GM12878 (cell line): ENCODE data around the gene SYNDIG1. TPM values are rescaled to one million over a fixed set of nuclear protein-coding genes. Genes with fewer than 3 reads are reported as not detected.

Experiments used
- ATAC-seq: fragments of 200-7000 bp; cut with Tn5 transposase; 3 replicates; pipeline ENCODE4 v1.9.1; 2020; ENCODE audit warnings: mild to moderate bottlenecking, moderate library complexity
- BruUV-seq: library from RNA; stranded (reverse); fragments of 400-500 nt; replicated peaks from 2 replicates; lab custom pipeline; 2021; lab: Mats Ljungman, UMichigan
- CTCF ChIA-PET: fragments of 300-600 bp; sonication (Branson Sonifier 250); formaldehyde crosslinking; extraction: SDS; loops from one replicate; lab custom pipeline; 2021; ENCODE audit warnings: inconsistent platforms; lab: Yijun Ruan, JAX
- POLR2A ChIA-PET: fragments of 350-600 bp; formaldehyde crosslinking; extraction: SDS; loops from one replicate; lab custom pipeline; 2021; ENCODE audit warnings: inconsistent platforms; lab: Charles Lee
- RAD21 ChIA-PET: fragments of 300-600 bp; sonication (Branson Sonifier 250); formaldehyde crosslinking; loops from one replicate; lab custom pipeline; 2023; ENCODE audit warnings: antibody characterized with exemption; ENCODE audit not compliant: unreplicated experiment; lab: Charles Lee
- SMC1A ChIA-PET: fragments of 300-600 bp; sonication (Branson Sonifier 250); formaldehyde crosslinking; loops from one replicate; lab custom pipeline; 2023; ENCODE audit not compliant: unreplicated experiment, uncharacterized antibody; lab: Charles Lee
- DNase-seq: peaks from one replicate; pipeline ENCODE4 v3.0.0-alpha.2; 2011; ENCODE audit warnings: low read depth, low spot score
- FAIRE-seq: peaks from 3 replicates; lab custom pipeline; 2011; peaks lifted over from hg19 to GRCh38; lab: Jason Lieb, UNC
- H2AFZ ChIP-seq: 2 replicates; pipeline ENCODE4 v1.6.0; 2011; ENCODE audit warnings: low read depth, low read length, control low read depth; ENCODE audit not compliant: control insufficient read depth
- H3K27ac ChIP-seq: 2 replicates; pipeline ENCODE4 v1.5.1; 2011; ENCODE audit warnings: control low read depth; ENCODE audit not compliant: control insufficient read depth, insufficient read depth
- H3K27me3 ChIP-seq, 2 experiments: replicated peaks in 1 of 2; 2 replicates each; pipeline versions ENCODE4 v1.6.0 to v1.6.1; 2011; ENCODE audit warnings: low read length in 1 of 2; ENCODE audit not compliant: control insufficient read depth in 2 of 2, insufficient read depth in 2 of 2
- H3K36me3 ChIP-seq, 2 experiments: 2 replicates each; pipeline ENCODE4 v1.5.1; 2011; ENCODE audit warnings: low read length in 1 of 2; ENCODE audit not compliant: control insufficient read depth in 2 of 2, insufficient read depth in 2 of 2
- H3K4me1 ChIP-seq: 2 replicates; pipeline ENCODE4 v1.6.1; 2011; ENCODE audit warnings: mild to moderate bottlenecking, low read length, moderate library complexity, mixed read lengths; ENCODE audit not compliant: control insufficient read depth, insufficient read depth
- H3K4me2 ChIP-seq: 2 replicates; pipeline ENCODE4 v1.6.0; 2011; ENCODE audit warnings: control low read depth; ENCODE audit not compliant: control insufficient read depth, insufficient read depth
- H3K4me3 ChIP-seq: fragments of 200-600 bp; sonication (generic); 2 replicates; pipeline ENCODE4 v1.5.1; 2016
- H3K79me2 ChIP-seq: 2 replicates; pipeline ENCODE4 v1.6.0; 2011; ENCODE audit warnings: low read length; ENCODE audit not compliant: control insufficient read depth, insufficient read depth
- H3K9ac ChIP-seq: 2 replicates; pipeline ENCODE4 v1.8.0; 2011; ENCODE audit warnings: low read length, control low read depth, mixed read lengths; ENCODE audit not compliant: control insufficient read depth, insufficient read depth
- H3K9me3 ChIP-seq: replicated peaks from 3 replicates; pipeline ENCODE4 v1.5.1; 2011; ENCODE audit warnings: mild to moderate bottlenecking, low read length; ENCODE audit not compliant: control insufficient read depth, insufficient read depth
- H4K20me1 ChIP-seq: 2 replicates; pipeline ENCODE4 v1.6.0; 2011; ENCODE audit not compliant: control insufficient read depth, insufficient read depth
- NFYB ChIP-seq: IDR thresholded peaks from 2 replicates; pipeline ENCODE4 v1.6.1; 2011; ENCODE audit warnings: low read depth, mild to moderate bottlenecking, low read length, improper control_type of control experiment, moderate library complexity; ENCODE audit not compliant: insufficient read depth
- PML ChIP-seq: IDR thresholded peaks from 2 replicates; pipeline ENCODE4 v1.6.1; 2012; ENCODE audit warnings: low read length, inconsistent platforms
- RAD21 ChIP-seq: IDR thresholded peaks from 2 replicates; pipeline ENCODE4 v1.6.1; 2011; ENCODE audit warnings: mild to moderate bottlenecking, low read depth, low read length, moderate library complexity; ENCODE audit not compliant: insufficient read depth
- TCF3 ChIP-seq: IDR thresholded peaks from 2 replicates; pipeline ENCODE4 v1.6.1; 2012; ENCODE audit warnings: low read depth, mild to moderate bottlenecking, low read length, borderline replicate concordance; ENCODE audit not compliant: insufficient read depth
- YBX1 ChIP-seq: fragments of 450-650 bp; IDR thresholded peaks from 2 replicates; pipeline ENCODE4 v1.6.1; 2016; ENCODE audit warnings: antibody characterized with exemption
- WGBS: methylation state at CpG from one replicate; pipeline ENCODE4 v1.1.6; 2016; ENCODE audit warnings: low lambda C conversion rate; ENCODE audit not compliant: insufficient replicate concordance, insufficient coverage; ENCODE audit errors: missing lambda C conversion rate; 5-methylcytosine and 5-hydroxymethylcytosine counted together
- in situ Hi-C: fragments of 300-500 bp; cut with MboI; formaldehyde crosslinking; loops from 9 replicates; pipeline ENCODE4 v1.14.3; 2018; ENCODE audit warnings: mixed read lengths
- intact Hi-C: fragments of 100-400 bp; cut with micrococcal nuclease; formaldehyde crosslinking; loops from one replicate; pipeline ENCODE4 v1.14.2; 2022; ENCODE audit not compliant: unreplicated experiment
- polyA plus RNA-seq, 11 experiments: library from polyadenylated mRNA; depleted of rRNA in 4 of 11; unstranded in 6 of 11; stranded (reverse) in 5 of 11; fragments of >200 nt; fragmentation: Nextera tagmentation in 4 of 11; fragmentation: Illumina TruSeq in 1 of 11; extraction: Ambion mirVana in 4 of 11; extraction: Trizol in 1 of 11; gene quantifications; 1 replicate in 1 of 11; 2 replicates in 10 of 11; pipeline versions ENCODE4 v1.2.1 to v1.2.3, GENCODE V29; 2011 to 2016; ENCODE audit warnings: inconsistent platforms in 2 of 11, missing spikeins in 2 of 11, low read depth in 1 of 11
- total RNA-seq, 4 experiments: library from RNA; depleted of rRNA in 3 of 4; stranded (reverse); fragments of >200 nt in 3 of 4; fragmentation: Illumina TruSeq in 1 of 4; extraction: Trizol in 1 of 4; gene quantifications; 2 replicates each; pipeline versions ENCODE4 v1.2.1 to v1.2.3, GENCODE V29; 2013 to 2021
- TF ChIP-seq, protein P1 (sequence below): IDR thresholded peaks from 2 replicates; pipeline ENCODE4 v1.6.1; 2012; ENCODE audit warnings: low read depth, low read length, improper control_type of control experiment

The SYNDIG1 gene
- total and polyA plus RNA-seq, 10 of the 15 experiments (the other 5 are each of a cell fraction or from before 2014, with no cell fraction given): not detected

DNA sequence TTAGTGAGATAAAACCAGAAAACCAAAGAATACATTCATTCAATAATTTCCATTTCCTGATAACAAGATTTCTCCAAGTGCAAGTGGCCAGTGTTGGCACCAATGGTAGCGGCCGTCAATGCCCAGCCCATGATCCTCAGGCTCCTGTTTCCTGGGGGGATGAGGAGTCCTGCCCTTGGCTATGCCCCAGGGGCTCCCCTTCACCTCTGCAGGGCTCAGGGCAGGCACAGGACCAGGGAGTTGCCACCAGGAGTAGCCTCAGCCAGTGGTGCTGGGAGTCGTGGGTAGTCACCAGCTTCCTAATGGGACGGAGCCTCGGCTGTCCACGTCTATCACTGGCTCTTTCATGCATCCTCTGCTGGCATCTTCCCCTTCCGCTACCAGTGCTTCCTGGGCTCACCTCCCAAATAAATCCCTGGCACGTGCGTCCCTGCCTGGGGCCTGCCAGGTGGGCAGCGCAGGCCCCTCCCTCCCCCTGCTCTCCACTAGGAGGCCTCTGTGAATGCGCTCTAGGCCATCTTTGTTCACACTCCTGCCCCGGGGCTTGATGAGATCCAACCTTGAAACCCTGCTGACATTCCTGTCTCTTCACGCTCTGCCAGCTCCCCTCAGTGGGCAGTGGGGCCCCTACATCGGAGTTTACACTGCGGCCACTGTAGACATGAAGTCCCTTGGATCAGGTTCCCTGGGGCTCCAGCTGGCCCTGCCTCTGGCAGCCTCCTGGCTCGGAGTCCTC lies 215.7 kb downstream of the SYNDIG1 start:
- BruUV-seq: no TSS peak
- no peaks in the 10 kb centered on the region for H3K36me3 ChIP-seq
- FAIRE-seq: no peak
- RAD21 ChIA-PET: no interaction called here
- no peaks in the 10 kb centered on the region for H3K79me2 ChIP-seq
- no peak for ATAC-seq
- no peak overlapping the region for H2AFZ ChIP-seq
- in situ Hi-C loops (no loop called here), intact Hi-C loops (no loop called here)
- no peaks in the 10 kb centered on the region for H4K20me1 ChIP-seq
- POLR2A ChIA-PET: no interaction called here
- no peak for TF ChIP-seq YBX1
- no peaks in the 10 kb centered on the region for H3K27me3 ChIP-seq
- H3K4me3 ChIP-seq: no peak overlapping the region
- no peak for DNase-seq
- H3K9me3 ChIP-seq: no peaks in the 10 kb centered on the region
- H3K4me1 ChIP-seq: no peaks in the 10 kb centered on the region
- no peak overlapping the region for H3K9ac ChIP-seq
- SMC1A ChIA-PET: no interaction called here
- no peak overlapping the region for H3K4me2 ChIP-seq
- no peak overlapping the region for H3K27ac ChIP-seq
- CTCF ChIA-PET: no interaction called here
- 67% methylated on average over 16 of the region's 16 CpGs for WGBS

GRCh38 chr20:24685736-24686135 lies 216.3 kb downstream of the SYNDIG1 start:
- no peak overlapping the region for H3K4me3 ChIP-seq
- CTCF ChIA-PET: no interaction called here
- no peaks in the 10 kb centered on the region for H3K27me3 ChIP-seq
- SMC1A ChIA-PET: no interaction called here
- no TSS peak for BruUV-seq
- POLR2A ChIA-PET: no interaction called here
- in situ Hi-C loops (no loop called here), intact Hi-C loops (no loop called here)
- ATAC-seq: no peak
- H3K9me3 ChIP-seq: no peaks in the 10 kb centered on the region
- no peak overlapping the region for H3K9ac ChIP-seq
- no peaks in the 10 kb centered on the region for H3K36me3 ChIP-seq
- H3K79me2 ChIP-seq: no peaks in the 10 kb centered on the region
- no peaks in the 10 kb centered on the region for H3K4me1 ChIP-seq
- no peaks in the 10 kb centered on the region for H4K20me1 ChIP-seq
- no peak for TF ChIP-seq PML
- TF ChIP-seq RAD21: no peak
- no peak for TF ChIP-seq TCF3
- TF ChIP-seq, protein P1, sequence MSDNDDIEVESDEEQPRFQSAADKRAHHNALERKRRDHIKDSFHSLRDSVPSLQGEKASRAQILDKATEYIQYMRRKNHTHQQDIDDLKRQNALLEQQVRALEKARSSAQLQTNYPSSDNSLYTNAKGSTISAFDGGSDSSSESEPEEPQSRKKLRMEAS: no peak
- TF ChIP-seq NFYB: no peak
- no peak for FAIRE-seq
- no peak overlapping the region for H2AFZ ChIP-seq
- RAD21 ChIA-PET: no interaction called here
- WGBS: 27% methylated on average over 5 of the region's 5 CpGs
- H3K27ac ChIP-seq: no peak overlapping the region
- no peak for DNase-seq
- H3K4me2 ChIP-seq: no peak overlapping the region
